ENCODE results near the gene TNS3.

DNA sequence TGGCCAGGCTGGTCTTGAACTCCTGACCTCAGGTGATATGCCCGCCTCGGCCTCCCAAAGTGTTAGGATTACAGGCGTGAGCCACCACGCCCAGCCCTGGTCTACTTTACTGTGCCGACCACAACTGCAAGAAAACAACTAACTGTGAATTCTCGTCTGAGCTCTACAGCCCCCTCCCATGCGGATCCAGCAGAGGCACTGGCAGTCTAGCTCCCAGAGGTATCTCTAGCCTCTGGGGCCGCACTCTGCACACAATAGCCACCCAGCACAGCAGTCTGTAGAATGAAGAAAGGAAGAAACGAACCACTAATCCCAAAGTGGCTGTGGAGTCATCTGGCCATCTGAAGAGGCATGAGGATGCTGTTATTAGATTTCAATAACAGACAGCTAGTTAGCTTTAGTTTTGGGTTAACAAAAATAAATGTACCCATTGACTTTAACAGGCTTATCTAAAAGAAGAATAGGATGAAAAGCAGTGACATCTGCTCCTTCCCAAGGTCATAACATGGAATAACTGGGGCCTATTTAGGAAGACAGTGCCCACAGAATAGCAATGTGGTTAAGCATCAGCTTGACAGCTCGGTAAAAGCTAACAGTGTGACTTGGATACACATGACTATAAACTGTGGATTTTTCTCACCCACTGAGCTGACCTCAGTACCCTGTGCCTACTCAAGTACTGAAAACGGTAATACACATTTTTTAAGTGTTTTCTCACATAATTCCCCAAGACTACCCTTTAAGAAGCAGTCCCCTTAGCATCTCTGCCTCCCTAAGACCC lies 131.9 kb downstream of the TNS3 start:
- TF ChIP-seq, protein P1, sequence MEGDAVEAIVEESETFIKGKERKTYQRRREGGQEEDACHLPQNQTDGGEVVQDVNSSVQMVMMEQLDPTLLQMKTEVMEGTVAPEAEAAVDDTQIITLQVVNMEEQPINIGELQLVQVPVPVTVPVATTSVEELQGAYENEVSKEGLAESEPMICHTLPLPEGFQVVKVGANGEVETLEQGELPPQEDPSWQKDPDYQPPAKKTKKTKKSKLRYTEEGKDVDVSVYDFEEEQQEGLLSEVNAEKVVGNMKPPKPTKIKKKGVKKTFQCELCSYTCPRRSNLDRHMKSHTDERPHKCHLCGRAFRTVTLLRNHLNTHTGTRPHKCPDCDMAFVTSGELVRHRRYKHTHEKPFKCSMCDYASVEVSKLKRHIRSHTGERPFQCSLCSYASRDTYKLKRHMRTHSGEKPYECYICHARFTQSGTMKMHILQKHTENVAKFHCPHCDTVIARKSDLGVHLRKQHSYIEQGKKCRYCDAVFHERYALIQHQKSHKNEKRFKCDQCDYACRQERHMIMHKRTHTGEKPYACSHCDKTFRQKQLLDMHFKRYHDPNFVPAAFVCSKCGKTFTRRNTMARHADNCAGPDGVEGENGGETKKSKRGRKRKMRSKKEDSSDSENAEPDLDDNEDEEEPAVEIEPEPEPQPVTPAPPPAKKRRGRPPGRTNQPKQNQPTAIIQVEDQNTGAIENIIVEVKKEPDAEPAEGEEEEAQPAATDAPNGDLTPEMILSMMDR (IDR thresholded peaks at IDR 0.05), result no peak
- TF ChIP-seq TCF7L2 (IDR thresholded peaks at IDR 0.05; ENCODE audit: low read depth, low read length), result no peak
